ENCODE results near the gene TOX3. TPM values are rescaled to one million over a fixed set of nuclear protein-coding genes. Genes with fewer than 3 reads are reported as not detected.

TOX3 gene
- total RNA-seq, 1 donor, result not detected

DNA sequence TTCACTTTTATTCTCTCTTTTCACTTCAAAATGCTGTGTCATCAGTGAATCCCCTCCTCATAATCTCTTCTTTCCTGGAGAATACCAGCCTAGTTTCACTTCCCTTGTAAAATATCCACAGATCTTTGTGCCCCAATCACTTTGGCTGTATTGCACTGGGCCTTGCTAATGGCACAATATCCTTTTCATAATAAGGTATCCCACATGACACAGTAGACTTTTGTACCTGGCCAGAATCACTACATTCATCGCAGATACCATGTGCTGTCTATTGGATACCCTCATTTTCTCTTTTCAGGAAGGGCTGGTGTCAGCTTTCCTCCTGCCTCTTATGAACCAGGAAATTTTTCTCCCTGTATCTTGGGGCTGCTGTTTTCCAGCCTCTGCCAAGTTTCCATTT, 25.7 kb upstream of the TOX3 start:
- TF ChIP-seq, protein P1, sequence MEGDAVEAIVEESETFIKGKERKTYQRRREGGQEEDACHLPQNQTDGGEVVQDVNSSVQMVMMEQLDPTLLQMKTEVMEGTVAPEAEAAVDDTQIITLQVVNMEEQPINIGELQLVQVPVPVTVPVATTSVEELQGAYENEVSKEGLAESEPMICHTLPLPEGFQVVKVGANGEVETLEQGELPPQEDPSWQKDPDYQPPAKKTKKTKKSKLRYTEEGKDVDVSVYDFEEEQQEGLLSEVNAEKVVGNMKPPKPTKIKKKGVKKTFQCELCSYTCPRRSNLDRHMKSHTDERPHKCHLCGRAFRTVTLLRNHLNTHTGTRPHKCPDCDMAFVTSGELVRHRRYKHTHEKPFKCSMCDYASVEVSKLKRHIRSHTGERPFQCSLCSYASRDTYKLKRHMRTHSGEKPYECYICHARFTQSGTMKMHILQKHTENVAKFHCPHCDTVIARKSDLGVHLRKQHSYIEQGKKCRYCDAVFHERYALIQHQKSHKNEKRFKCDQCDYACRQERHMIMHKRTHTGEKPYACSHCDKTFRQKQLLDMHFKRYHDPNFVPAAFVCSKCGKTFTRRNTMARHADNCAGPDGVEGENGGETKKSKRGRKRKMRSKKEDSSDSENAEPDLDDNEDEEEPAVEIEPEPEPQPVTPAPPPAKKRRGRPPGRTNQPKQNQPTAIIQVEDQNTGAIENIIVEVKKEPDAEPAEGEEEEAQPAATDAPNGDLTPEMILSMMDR (IDR thresholded peaks at IDR 0.05; ENCODE audit: insufficient read depth, low read depth, low read length), result no peak

GRCh38 chr16:52570495-52571091, 23.6 kb upstream of the TOX3 start:
- H3K4me3 ChIP-seq (ENCODE audit: low read depth, low read length), result no peak overlapping the region
- TF ChIP-seq, protein P1 (IDR thresholded peaks at IDR 0.05; ENCODE audit: insufficient read depth, low read depth, low read length), result no peak
- DNase-seq (ENCODE audit: low read depth), result no peak

More for the DNA sequence above, 25.7 kb upstream of the TOX3 start:
- DNase-seq (ENCODE audit: low read depth), result no peak
- no peak overlapping the region for H3K4me3 ChIP-seq (ENCODE audit: low read depth, low read length)

GRCh38 chr16:52569701-52570100, 22.8 kb upstream of the TOX3 start:
- DNase-seq (ENCODE audit: low read depth), result no peak

DNA sequence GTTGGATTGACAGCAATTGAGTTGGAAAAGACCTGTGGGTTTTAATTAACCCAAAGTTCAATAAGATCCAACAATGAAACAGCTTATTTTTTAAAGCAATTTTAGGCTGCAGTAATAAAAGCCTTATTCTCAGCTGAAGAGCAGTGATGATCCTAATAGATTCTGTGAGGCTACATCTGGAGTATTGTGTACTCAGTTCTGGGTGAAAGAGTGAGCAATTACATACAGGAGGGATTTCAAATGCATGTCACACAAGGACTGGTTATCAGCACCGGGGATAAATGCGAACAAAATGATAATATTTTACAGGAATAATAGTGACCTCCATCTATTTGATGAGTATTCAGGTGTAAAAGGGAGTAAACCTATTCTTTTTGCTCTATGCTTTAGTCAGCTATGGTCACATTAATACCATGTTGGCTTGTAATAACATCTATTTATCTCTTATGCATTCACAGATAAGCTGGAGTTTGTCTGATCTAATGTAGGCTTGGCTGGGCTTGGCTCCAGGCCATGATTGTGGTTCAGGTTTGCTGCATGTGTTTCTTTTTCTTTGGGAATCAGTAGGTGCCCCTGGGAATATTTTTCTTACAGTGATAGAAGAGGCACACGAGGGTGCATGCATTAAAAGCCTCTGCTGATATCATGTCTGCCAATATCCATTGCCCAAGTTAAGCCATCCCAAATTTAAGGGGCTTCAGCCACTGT, 22.2 kb upstream of the TOX3 start:
- H3K4me3 ChIP-seq (ENCODE audit: low read depth, low read length), result no peak overlapping the region
- TF ChIP-seq, protein P1 (IDR thresholded peaks at IDR 0.05; ENCODE audit: insufficient read depth, low read depth, low read length), result no peak
- DNase-seq (ENCODE audit: low read depth), result no peak

More at GRCh38 chr16:52569701-52570100, 22.8 kb upstream of the TOX3 start:
- TF ChIP-seq, protein P1 (IDR thresholded peaks at IDR 0.05; ENCODE audit: insufficient read depth, low read depth, low read length), result no peak
- no peak overlapping the region for H3K4me3 ChIP-seq (ENCODE audit: low read depth, low read length)

DNA sequence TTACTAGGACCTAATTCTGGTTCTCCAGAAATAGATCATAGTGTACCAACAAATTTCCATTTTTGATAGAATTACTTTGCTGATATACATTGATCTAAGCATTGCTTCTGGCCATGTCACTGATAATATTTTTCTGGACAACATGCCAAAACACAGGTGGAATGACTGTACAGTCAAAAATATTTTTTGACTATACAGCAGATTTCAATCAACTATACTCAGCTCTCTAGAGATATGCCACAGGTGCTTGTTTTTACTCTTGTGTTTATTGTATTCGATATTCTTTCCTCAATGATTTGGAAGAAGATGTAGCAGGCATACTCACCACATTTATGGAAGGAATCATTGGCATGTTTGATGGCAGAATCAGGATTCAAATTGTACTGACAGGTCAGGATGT, 21.6 kb upstream of the TOX3 start:
- TF ChIP-seq, protein P1 (IDR thresholded peaks at IDR 0.05; ENCODE audit: insufficient read depth, low read depth, low read length), result no peak
- DNase-seq (ENCODE audit: low read depth), result no peak
- H3K4me3 ChIP-seq (ENCODE audit: low read depth, low read length), result no peak overlapping the region

- H3K4me3 ChIP-seq (ENCODE audit: low read depth, low read length), result no peak overlapping the region
- DNase-seq (ENCODE audit: low read depth), result no peak
- TF ChIP-seq, protein P1 (IDR thresholded peaks at IDR 0.05; ENCODE audit: insufficient read depth, low read depth, low read length), result no peak
Observed at GRCh38 chr16:52567193-52567592, 20.2 kb upstream of the TOX3 start.

All from fibroblast of villous mesenchyme (primary cell).